Activated CD4-positive, CD25-positive, alpha-beta regulatory T cell treated with anti-CD3 and anti-CD28 coated beads, Interleukin-2, amount 50 U/mL, for 16 hours (primary cell): ENCODE data around the gene ENTR1.

Source experiments
- DNase-seq: peaks from one replicate; pipeline ENCODE4 v3.0.0-alpha.2; 2020; ENCODE audit warnings: low read depth, low spot score

ENTR1 gene

GRCh38 chr9:136397643-136398042 lies 12.8 kb downstream of the ENTR1 start:
- DNase-seq: no peak

- no peak for DNase-seq
Observed at GRCh38 chr9:136396219-136396515, 14.2 kb downstream of the ENTR1 start.

- no peak for DNase-seq
Observed at GRCh38 chr9:136395345-136396218, 14.8 kb downstream of the ENTR1 start.

GRCh38 chr9:136395020-136395340 lies 15.4 kb downstream of the ENTR1 start:
- DNase-seq: no peak

GRCh38 chr9:136394312-136395019 lies 15.9 kb downstream of the ENTR1 start:
- DNase-seq: no peak

GRCh38 chr9:136393531-136393930 lies 16.9 kb downstream of the ENTR1 start:
- DNase-seq: no peak

- DNase-seq: no peak
Observed at GRCh38 chr9:136392538-136393449, 17.6 kb downstream of the ENTR1 start.

- DNase-seq: no peak
Observed at GRCh38 chr9:136391737-136392537, 18.5 kb downstream of the ENTR1 start.

GRCh38 chr9:136389396-136389795 lies 21.0 kb downstream of the ENTR1 start:
- DNase-seq: no peak

GRCh38 chr9:136387217-136387616 lies 23.2 kb downstream of the ENTR1 start:
- no peak for DNase-seq

GRCh38 chr9:136386018-136386417 lies 24.4 kb downstream of the ENTR1 start:
- no peak for DNase-seq

- no peak for DNase-seq
Observed at GRCh38 chr9:136385015-136385414, 25.4 kb downstream of the ENTR1 start.

- no peak for DNase-seq
Observed at GRCh38 chr9:136383436-136383835, 27.0 kb downstream of the ENTR1 start.

- DNase-seq: no peak
Observed at GRCh38 chr9:136381966-136382513, 28.4 kb downstream of the ENTR1 start.

GRCh38 chr9:136381311-136381710 lies 29.1 kb downstream of the ENTR1 start:
- no peak for DNase-seq

GRCh38 chr9:136380381-136380780 lies 30.0 kb downstream of the ENTR1 start:
- DNase-seq: no peak

GRCh38 chr9:136379891-136380290 lies 30.5 kb downstream of the ENTR1 start:
- DNase-seq: no peak

GRCh38 chr9:136379401-136379800 lies 31.0 kb downstream of the ENTR1 start:
- no peak for DNase-seq

GRCh38 chr9:136379003-136379287 lies 31.5 kb downstream of the ENTR1 start:
- no peak for DNase-seq

GRCh38 chr9:136378170-136379002 lies 32.0 kb downstream of the ENTR1 start:
- no peak for DNase-seq
